GM23338 (cell line): ENCODE measurements around the gene SPPL2A.

Experiments used
- EZH2 ChIP-seq: fragments of 200-600 bp; sonication (generic); IDR thresholded peaks from one replicate; pipeline ENCODE4 v1.8.0; 2017; ENCODE audit warnings: antibody characterized with exemption, mild to moderate bottlenecking, low read depth; ENCODE audit not compliant: unreplicated experiment
- EZH2phosphoT487 ChIP-seq: fragments of 200-600 bp; sonication (generic); IDR thresholded peaks from one replicate; pipeline ENCODE4 v1.8.1; 2018; ENCODE audit warnings: antibody characterized with exemption; ENCODE audit not compliant: unreplicated experiment
- JUNB ChIP-seq: IDR thresholded peaks from one replicate; pipeline ENCODE4 v1.6.1; 2016; ENCODE audit warnings: antibody characterized with exemption; ENCODE audit not compliant: unreplicated experiment
- POLR2AphosphoS5 ChIP-seq: IDR thresholded peaks from 2 replicates; pipeline ENCODE4 v1.6.1; 2016; ENCODE audit warnings: antibody characterized with exemption, low read depth
- TF ChIP-seq, protein P1 (sequence below), 2 experiments: fragments of 200-600 bp in 1 of 2; sonication (generic) in 1 of 2; conservative IDR thresholded peaks; 2 replicates each; pipeline versions ENCODE4 v1.5.1 to v1.6.1; 2016 to 2017; ENCODE audit warnings: antibody characterized with exemption in 2 of 2, low read depth in 2 of 2, mild to moderate bottlenecking in 2 of 2, moderate library complexity in 1 of 2
- TF ChIP-seq, protein P2 (sequence below): IDR thresholded peaks from one replicate; pipeline ENCODE4 v1.6.1; 2018; ENCODE audit warnings: antibody characterized with exemption; ENCODE audit not compliant: unreplicated experiment
- TF ChIP-seq, protein P3 (sequence below): IDR thresholded peaks from 2 replicates; pipeline ENCODE4 v1.6.1; 2016; ENCODE audit warnings: antibody characterized with exemption
- TF ChIP-seq, protein P4 (sequence below): fragments of 250-450 bp; sonication (Bioruptor Pico); IDR thresholded peaks from 2 replicates; pipeline ENCODE4 v1.5.0; 2020; ENCODE audit warnings: mild to moderate bottlenecking, moderate library complexity

DNA sequence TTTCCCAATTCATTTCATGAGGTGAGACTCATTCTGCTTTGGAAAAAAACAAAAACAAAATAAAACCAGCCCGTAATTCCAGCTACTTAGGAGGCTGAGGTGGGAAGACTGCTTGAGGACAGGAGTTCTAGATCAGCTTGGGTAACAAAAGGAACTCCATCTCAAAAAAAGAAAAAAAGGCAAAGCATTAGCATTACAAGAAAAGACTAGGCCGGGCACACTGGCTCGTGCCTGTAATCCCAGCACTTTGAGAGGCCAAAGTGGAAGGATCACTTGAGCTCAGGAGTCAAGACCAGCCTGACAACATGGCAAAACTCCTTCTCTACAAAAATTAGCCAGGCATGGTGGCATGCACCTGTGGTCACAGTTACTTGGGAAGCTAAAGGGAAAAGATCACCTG, 112.8 kb downstream of the SPPL2A start:
- TF ChIP-seq, protein P1, sequence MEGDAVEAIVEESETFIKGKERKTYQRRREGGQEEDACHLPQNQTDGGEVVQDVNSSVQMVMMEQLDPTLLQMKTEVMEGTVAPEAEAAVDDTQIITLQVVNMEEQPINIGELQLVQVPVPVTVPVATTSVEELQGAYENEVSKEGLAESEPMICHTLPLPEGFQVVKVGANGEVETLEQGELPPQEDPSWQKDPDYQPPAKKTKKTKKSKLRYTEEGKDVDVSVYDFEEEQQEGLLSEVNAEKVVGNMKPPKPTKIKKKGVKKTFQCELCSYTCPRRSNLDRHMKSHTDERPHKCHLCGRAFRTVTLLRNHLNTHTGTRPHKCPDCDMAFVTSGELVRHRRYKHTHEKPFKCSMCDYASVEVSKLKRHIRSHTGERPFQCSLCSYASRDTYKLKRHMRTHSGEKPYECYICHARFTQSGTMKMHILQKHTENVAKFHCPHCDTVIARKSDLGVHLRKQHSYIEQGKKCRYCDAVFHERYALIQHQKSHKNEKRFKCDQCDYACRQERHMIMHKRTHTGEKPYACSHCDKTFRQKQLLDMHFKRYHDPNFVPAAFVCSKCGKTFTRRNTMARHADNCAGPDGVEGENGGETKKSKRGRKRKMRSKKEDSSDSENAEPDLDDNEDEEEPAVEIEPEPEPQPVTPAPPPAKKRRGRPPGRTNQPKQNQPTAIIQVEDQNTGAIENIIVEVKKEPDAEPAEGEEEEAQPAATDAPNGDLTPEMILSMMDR (conservative IDR thresholded peaks at IDR 0.05; ENCODE audit: low read depth in 2 of 2), result no peak
- TF ChIP-seq EZH2 (no peak), EZH2phosphoT487 (no peak), POLR2AphosphoS5 (no peak), JUNB (no peak)
- TF ChIP-seq, protein P2, sequence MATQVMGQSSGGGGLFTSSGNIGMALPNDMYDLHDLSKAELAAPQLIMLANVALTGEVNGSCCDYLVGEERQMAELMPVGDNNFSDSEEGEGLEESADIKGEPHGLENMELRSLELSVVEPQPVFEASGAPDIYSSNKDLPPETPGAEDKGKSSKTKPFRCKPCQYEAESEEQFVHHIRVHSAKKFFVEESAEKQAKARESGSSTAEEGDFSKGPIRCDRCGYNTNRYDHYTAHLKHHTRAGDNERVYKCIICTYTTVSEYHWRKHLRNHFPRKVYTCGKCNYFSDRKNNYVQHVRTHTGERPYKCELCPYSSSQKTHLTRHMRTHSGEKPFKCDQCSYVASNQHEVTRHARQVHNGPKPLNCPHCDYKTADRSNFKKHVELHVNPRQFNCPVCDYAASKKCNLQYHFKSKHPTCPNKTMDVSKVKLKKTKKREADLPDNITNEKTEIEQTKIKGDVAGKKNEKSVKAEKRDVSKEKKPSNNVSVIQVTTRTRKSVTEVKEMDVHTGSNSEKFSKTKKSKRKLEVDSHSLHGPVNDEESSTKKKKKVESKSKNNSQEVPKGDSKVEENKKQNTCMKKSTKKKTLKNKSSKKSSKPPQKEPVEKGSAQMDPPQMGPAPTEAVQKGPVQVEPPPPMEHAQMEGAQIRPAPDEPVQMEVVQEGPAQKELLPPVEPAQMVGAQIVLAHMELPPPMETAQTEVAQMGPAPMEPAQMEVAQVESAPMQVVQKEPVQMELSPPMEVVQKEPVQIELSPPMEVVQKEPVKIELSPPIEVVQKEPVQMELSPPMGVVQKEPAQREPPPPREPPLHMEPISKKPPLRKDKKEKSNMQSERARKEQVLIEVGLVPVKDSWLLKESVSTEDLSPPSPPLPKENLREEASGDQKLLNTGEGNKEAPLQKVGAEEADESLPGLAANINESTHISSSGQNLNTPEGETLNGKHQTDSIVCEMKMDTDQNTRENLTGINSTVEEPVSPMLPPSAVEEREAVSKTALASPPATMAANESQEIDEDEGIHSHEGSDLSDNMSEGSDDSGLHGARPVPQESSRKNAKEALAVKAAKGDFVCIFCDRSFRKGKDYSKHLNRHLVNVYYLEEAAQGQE, result no peak
- TF ChIP-seq, protein P3, sequence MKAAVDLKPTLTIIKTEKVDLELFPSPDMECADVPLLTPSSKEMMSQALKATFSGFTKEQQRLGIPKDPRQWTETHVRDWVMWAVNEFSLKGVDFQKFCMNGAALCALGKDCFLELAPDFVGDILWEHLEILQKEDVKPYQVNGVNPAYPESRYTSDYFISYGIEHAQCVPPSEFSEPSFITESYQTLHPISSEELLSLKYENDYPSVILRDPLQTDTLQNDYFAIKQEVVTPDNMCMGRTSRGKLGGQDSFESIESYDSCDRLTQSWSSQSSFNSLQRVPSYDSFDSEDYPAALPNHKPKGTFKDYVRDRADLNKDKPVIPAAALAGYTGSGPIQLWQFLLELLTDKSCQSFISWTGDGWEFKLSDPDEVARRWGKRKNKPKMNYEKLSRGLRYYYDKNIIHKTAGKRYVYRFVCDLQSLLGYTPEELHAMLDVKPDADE, result no peak
- TF ChIP-seq, protein P4, sequence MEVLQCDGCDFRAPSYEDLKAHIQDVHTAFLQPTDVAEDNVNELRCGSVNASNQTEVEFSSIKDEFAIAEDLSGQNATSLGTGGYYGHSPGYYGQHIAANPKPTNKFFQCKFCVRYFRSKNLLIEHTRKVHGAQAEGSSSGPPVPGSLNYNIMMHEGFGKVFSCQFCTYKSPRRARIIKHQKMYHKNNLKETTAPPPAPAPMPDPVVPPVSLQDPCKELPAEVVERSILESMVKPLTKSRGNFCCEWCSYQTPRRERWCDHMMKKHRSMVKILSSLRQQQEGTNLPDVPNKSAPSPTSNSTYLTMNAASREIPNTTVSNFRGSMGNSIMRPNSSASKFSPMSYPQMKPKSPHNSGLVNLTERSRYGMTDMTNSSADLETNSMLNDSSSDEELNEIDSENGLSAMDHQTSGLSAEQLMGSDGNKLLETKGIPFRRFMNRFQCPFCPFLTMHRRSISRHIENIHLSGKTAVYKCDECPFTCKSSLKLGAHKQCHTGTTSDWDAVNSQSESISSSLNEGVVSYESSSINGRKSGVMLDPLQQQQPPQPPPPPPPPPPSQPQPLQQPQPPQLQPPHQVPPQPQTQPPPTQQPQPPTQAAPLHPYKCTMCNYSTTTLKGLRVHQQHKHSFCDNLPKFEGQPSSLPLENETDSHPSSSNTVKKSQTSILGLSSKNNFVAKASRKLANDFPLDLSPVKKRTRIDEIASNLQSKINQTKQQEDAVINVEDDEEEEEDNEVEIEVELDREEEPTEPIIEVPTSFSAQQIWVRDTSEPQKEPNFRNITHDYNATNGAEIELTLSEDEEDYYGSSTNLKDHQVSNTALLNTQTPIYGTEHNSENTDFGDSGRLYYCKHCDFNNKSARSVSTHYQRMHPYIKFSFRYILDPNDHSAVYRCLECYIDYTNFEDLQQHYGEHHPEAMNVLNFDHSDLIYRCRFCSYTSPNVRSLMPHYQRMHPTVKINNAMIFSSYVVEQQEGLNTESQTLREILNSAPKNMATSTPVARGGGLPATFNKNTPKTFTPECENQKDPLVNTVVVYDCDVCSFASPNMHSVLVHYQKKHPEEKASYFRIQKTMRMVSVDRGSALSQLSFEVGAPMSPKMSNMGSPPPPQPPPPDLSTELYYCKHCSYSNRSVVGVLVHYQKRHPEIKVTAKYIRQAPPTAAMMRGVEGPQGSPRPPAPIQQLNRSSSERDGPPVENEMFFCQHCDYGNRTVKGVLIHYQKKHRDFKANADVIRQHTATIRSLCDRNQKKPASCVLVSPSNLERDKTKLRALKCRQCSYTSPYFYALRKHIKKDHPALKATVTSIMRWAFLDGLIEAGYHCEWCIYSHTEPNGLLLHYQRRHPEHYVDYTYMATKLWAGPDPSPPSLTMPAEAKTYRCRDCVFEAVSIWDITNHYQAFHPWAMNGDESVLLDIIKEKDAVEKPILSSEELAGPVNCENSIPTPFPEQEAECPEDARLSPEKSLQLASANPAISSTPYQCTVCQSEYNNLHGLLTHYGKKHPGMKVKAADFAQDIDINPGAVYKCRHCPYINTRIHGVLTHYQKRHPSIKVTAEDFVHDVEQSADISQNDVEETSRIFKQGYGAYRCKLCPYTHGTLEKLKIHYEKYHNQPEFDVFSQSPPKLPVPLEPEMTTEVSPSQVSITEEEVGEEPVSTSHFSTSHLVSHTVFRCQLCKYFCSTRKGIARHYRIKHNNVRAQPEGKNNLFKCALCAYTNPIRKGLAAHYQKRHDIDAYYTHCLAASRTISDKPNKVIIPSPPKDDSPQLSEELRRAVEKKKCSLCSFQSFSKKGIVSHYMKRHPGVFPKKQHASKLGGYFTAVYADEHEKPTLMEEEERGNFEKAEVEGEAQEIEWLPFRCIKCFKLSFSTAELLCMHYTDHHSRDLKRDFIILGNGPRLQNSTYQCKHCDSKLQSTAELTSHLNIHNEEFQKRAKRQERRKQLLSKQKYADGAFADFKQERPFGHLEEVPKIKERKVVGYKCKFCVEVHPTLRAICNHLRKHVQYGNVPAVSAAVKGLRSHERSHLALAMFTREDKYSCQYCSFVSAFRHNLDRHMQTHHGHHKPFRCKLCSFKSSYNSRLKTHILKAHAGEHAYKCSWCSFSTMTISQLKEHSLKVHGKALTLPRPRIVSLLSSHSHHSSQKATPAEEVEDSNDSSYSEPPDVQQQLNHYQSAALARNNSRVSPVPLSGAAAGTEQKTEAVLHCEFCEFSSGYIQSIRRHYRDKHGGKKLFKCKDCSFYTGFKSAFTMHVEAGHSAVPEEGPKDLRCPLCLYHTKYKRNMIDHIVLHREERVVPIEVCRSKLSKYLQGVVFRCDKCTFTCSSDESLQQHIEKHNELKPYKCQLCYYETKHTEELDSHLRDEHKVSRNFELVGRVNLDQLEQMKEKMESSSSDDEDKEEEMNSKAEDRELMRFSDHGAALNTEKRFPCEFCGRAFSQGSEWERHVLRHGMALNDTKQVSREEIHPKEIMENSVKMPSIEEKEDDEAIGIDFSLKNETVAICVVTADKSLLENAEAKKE, result no peak
